ENCODE data around the gene POU6F2.

The POU6F2 gene

GRCh38 chr7:39459636-39460035 lies 481.9 kb downstream of the POU6F2 start:
- DNase-seq (ENCODE audit: low spot score) (no peak), ATAC-seq (ENCODE audit: low read depth) (no peak)
- Histone ChIP-seq H3K36me3 (ENCODE audit: low read depth) (no peaks in the 10 kb centered on the region), H3K27me3 (ENCODE audit: insufficient read depth, poor library complexity, severe bottlenecking) (peaks cover 15% of the 10 kb centered on the region), H3K4me3 (ENCODE audit: severe bottlenecking) (no peak overlapping the region), H3K9me3 (ENCODE audit: severe bottlenecking) (no peaks in the 10 kb centered on the region), H3K4me1 (ENCODE audit: insufficient read depth, poor library complexity, severe bottlenecking) (no peaks in the 10 kb centered on the region), H3K27ac (ENCODE audit: poor library complexity, severe bottlenecking) (no peak overlapping the region)
- no peak for TF ChIP-seq CTCF (IDR thresholded peaks at IDR 0.05; ENCODE audit: poor library complexity, severe bottlenecking)

GRCh38 chr7:39460486-39460885 lies 482.8 kb downstream of the POU6F2 start:
- Histone ChIP-seq H3K4me1 (ENCODE audit: insufficient read depth, poor library complexity, severe bottlenecking) (no peaks in the 10 kb centered on the region), H3K4me3 (ENCODE audit: severe bottlenecking) (no peak overlapping the region), H3K9me3 (ENCODE audit: severe bottlenecking) (no peaks in the 10 kb centered on the region), H3K27me3 (ENCODE audit: insufficient read depth, poor library complexity, severe bottlenecking) (peaks cover 15% of the 10 kb centered on the region), H3K27ac (ENCODE audit: poor library complexity, severe bottlenecking) (no peak overlapping the region), H3K36me3 (ENCODE audit: low read depth) (no peaks in the 10 kb centered on the region)
- ATAC-seq (ENCODE audit: low read depth) (no peak), DNase-seq (ENCODE audit: low spot score) (no peak)
- no peak for TF ChIP-seq CTCF (IDR thresholded peaks at IDR 0.05; ENCODE audit: poor library complexity, severe bottlenecking)

- no peak for ATAC-seq (ENCODE audit: low read depth)
- no peak for TF ChIP-seq CTCF (IDR thresholded peaks at IDR 0.05; ENCODE audit: poor library complexity, severe bottlenecking)
- Histone ChIP-seq H3K4me3 (ENCODE audit: severe bottlenecking) (no peak overlapping the region), H3K36me3 (ENCODE audit: low read depth) (no peaks in the 10 kb centered on the region), H3K4me1 (ENCODE audit: insufficient read depth, poor library complexity, severe bottlenecking) (no peaks in the 10 kb centered on the region), H3K27ac (ENCODE audit: poor library complexity, severe bottlenecking) (no peak overlapping the region), H3K27me3 (ENCODE audit: insufficient read depth, poor library complexity, severe bottlenecking) (peaks cover 15% of the 10 kb centered on the region), H3K9me3 (ENCODE audit: severe bottlenecking) (no peaks in the 10 kb centered on the region)
- DNase-seq (ENCODE audit: low spot score) = no peak
Observed at GRCh38 chr7:39461263-39461820, 483.6 kb downstream of the POU6F2 start.

- no peak for DNase-seq (ENCODE audit: low spot score)
- Histone ChIP-seq H3K27ac (ENCODE audit: poor library complexity, severe bottlenecking) (no peak overlapping the region), H3K36me3 (ENCODE audit: low read depth) (no peaks in the 10 kb centered on the region), H3K9me3 (ENCODE audit: severe bottlenecking) (no peaks in the 10 kb centered on the region), H3K27me3 (ENCODE audit: insufficient read depth, poor library complexity, severe bottlenecking) (peaks cover 15% of the 10 kb centered on the region), H3K4me1 (ENCODE audit: insufficient read depth, poor library complexity, severe bottlenecking) (no peaks in the 10 kb centered on the region), H3K4me3 (ENCODE audit: severe bottlenecking) (no peak overlapping the region)
- no peak for ATAC-seq (ENCODE audit: low read depth)
- TF ChIP-seq CTCF (IDR thresholded peaks at IDR 0.05; ENCODE audit: poor library complexity, severe bottlenecking) = no peak
Observed at GRCh38 chr7:39463252-39463651, 485.5 kb downstream of the POU6F2 start.

GRCh38 chr7:39464350-39465054 lies 486.8 kb downstream of the POU6F2 start:
- TF ChIP-seq CTCF (IDR thresholded peaks at IDR 0.05; ENCODE audit: poor library complexity, severe bottlenecking) = no peak
- Histone ChIP-seq H3K27ac (ENCODE audit: poor library complexity, severe bottlenecking) (no peak overlapping the region), H3K9me3 (ENCODE audit: severe bottlenecking) (no peaks in the 10 kb centered on the region), H3K36me3 (ENCODE audit: low read depth) (no peaks in the 10 kb centered on the region), H3K4me1 (ENCODE audit: insufficient read depth, poor library complexity, severe bottlenecking) (no peaks in the 10 kb centered on the region), H3K27me3 (ENCODE audit: insufficient read depth, poor library complexity, severe bottlenecking) (peaks cover 9% of the 10 kb centered on the region), H3K4me3 (ENCODE audit: severe bottlenecking) (no peak overlapping the region)
- DNase-seq (ENCODE audit: low spot score) (no peak), ATAC-seq (ENCODE audit: low read depth) (no peak)

Data from RWPE2 (cell line).